ENCODE results near the gene MC3R. TPM values are rescaled to one million over a fixed set of nuclear protein-coding genes. Genes with fewer than 3 reads are reported as not detected.

The MC3R gene
- total and polyA plus RNA-seq, 4 donors: not detected

GRCh38 chr20:56228021-56228420 is 20.5 kb upstream of the MC3R start:
- Histone ChIP-seq H3K4me3 (ENCODE audit: low read depth in 1 of 3, low read length in 3 of 3) (no peak overlapping the region), H3K9me3 (ENCODE audit: control insufficient read depth in 4 of 4, low read length in 3 of 4) (no peaks in the 10 kb centered on the region), H3K9ac (ENCODE audit: low read depth in 1 of 2, low read length in 2 of 2) (no peak overlapping the region), H3K36me3 (ENCODE audit: control insufficient read depth in 4 of 4, insufficient read depth in 3 of 4, low read depth in 1 of 4, low read length in 3 of 4) (no peaks in the 10 kb centered on the region), H3K27me3 (ENCODE audit: control insufficient read depth in 4 of 4, insufficient read depth in 4 of 4, low read length in 3 of 4) (peaks cover 0 to 6% (median 1%) of the 10 kb centered on the region in 4 donors), H3K4me1 (ENCODE audit: control insufficient read depth in 4 of 4, insufficient read depth in 4 of 4, low read length in 3 of 4) (no peaks in the 10 kb centered on the region), H3K27ac (ENCODE audit: low read depth in 1 of 2, low read length in 2 of 2) (no peak overlapping the region)
- WGBS: 72% methylated on average over 3 of the region's 3 CpGs
- TF ChIP-seq RAD21 (IDR thresholded peaks at IDR 0.05): no peak
- no peak for TF ChIP-seq FOXA2 (IDR thresholded peaks at IDR 0.05)
- no peak for TF ChIP-seq RXRA (IDR thresholded peaks at IDR 0.05)
- TF ChIP-seq JUND (IDR thresholded peaks at IDR 0.05): no peak
- TF ChIP-seq NR2F2 (IDR thresholded peaks at IDR 0.05): no peak
- no peak for TF ChIP-seq HNF4A (conservative IDR thresholded peaks at IDR 0.05)
- TF ChIP-seq HNF4G (IDR thresholded peaks at IDR 0.05): no peak
- TF ChIP-seq, protein P1, sequence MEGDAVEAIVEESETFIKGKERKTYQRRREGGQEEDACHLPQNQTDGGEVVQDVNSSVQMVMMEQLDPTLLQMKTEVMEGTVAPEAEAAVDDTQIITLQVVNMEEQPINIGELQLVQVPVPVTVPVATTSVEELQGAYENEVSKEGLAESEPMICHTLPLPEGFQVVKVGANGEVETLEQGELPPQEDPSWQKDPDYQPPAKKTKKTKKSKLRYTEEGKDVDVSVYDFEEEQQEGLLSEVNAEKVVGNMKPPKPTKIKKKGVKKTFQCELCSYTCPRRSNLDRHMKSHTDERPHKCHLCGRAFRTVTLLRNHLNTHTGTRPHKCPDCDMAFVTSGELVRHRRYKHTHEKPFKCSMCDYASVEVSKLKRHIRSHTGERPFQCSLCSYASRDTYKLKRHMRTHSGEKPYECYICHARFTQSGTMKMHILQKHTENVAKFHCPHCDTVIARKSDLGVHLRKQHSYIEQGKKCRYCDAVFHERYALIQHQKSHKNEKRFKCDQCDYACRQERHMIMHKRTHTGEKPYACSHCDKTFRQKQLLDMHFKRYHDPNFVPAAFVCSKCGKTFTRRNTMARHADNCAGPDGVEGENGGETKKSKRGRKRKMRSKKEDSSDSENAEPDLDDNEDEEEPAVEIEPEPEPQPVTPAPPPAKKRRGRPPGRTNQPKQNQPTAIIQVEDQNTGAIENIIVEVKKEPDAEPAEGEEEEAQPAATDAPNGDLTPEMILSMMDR (IDR thresholded peaks at IDR 0.05; ENCODE audit: low read depth, low read length, missing input control): no peak
- no peak for TF ChIP-seq GABPA (IDR thresholded peaks at IDR 0.05 in 1 of 2, conservative IDR thresholded peaks at IDR 0.05 in 1 of 2)
- TF ChIP-seq, protein P2, sequence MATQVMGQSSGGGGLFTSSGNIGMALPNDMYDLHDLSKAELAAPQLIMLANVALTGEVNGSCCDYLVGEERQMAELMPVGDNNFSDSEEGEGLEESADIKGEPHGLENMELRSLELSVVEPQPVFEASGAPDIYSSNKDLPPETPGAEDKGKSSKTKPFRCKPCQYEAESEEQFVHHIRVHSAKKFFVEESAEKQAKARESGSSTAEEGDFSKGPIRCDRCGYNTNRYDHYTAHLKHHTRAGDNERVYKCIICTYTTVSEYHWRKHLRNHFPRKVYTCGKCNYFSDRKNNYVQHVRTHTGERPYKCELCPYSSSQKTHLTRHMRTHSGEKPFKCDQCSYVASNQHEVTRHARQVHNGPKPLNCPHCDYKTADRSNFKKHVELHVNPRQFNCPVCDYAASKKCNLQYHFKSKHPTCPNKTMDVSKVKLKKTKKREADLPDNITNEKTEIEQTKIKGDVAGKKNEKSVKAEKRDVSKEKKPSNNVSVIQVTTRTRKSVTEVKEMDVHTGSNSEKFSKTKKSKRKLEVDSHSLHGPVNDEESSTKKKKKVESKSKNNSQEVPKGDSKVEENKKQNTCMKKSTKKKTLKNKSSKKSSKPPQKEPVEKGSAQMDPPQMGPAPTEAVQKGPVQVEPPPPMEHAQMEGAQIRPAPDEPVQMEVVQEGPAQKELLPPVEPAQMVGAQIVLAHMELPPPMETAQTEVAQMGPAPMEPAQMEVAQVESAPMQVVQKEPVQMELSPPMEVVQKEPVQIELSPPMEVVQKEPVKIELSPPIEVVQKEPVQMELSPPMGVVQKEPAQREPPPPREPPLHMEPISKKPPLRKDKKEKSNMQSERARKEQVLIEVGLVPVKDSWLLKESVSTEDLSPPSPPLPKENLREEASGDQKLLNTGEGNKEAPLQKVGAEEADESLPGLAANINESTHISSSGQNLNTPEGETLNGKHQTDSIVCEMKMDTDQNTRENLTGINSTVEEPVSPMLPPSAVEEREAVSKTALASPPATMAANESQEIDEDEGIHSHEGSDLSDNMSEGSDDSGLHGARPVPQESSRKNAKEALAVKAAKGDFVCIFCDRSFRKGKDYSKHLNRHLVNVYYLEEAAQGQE (IDR thresholded peaks at IDR 0.05): no peak
- TF ChIP-seq EGR1 (IDR thresholded peaks at IDR 0.05; ENCODE audit: low read depth in 2 of 2): no peak
- no peak for TF ChIP-seq MAX (IDR thresholded peaks at IDR 0.05)
- no peak for TF ChIP-seq TAF1 (conservative IDR thresholded peaks at IDR 0.05)
- no peak for TF ChIP-seq ATF3 (IDR thresholded peaks at IDR 0.05)
- no peak for TF ChIP-seq FOXA1 (IDR thresholded peaks at IDR 0.05)
- no peak for TF ChIP-seq YY1 (IDR thresholded peaks at IDR 0.05)
- TF ChIP-seq SP1 (IDR thresholded peaks at IDR 0.05): no peak
- TF ChIP-seq, protein P3, sequence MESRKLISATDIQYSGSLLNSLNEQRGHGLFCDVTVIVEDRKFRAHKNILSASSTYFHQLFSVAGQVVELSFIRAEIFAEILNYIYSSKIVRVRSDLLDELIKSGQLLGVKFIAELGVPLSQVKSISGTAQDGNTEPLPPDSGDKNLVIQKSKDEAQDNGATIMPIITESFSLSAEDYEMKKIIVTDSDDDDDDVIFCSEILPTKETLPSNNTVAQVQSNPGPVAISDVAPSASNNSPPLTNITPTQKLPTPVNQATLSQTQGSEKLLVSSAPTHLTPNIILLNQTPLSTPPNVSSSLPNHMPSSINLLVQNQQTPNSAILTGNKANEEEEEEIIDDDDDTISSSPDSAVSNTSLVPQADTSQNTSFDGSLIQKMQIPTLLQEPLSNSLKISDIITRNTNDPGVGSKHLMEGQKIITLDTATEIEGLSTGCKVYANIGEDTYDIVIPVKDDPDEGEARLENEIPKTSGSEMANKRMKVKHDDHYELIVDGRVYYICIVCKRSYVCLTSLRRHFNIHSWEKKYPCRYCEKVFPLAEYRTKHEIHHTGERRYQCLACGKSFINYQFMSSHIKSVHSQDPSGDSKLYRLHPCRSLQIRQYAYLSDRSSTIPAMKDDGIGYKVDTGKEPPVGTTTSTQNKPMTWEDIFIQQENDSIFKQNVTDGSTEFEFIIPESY (IDR thresholded peaks at IDR 0.05): no peak
- DNase-seq (ENCODE audit: low spot score): no peak
